K562 (cell line): ENCODE results near the gene KIF3A. TPM values are rescaled to one million over a fixed set of nuclear protein-coding genes. Genes with fewer than 3 reads are reported as not detected.

Experiments used
- ARHGAP35 ChIP-seq: fragments of 450-650 bp; IDR thresholded peaks from 2 replicates; pipeline ENCODE4 v1.6.1; 2018; ENCODE audit not compliant: partially characterized antibody
- CSDE1 ChIP-seq, 2 experiments: fragments of 450-650 bp; IDR thresholded peaks; 2 replicates each; pipeline ENCODE4 v1.6.1; 2016; ENCODE audit warnings: mild to moderate bottlenecking in 1 of 2
- SNRNP70 ChIP-seq: fragments of 200-400 bp; formaldehyde crosslinking; optimal IDR thresholded peaks from 2 replicates; pipeline ENCODE3; 2017; ENCODE audit warnings: low read depth, low read length
- YBX1 ChIP-seq: fragments of 450-650 bp; IDR thresholded peaks from 2 replicates; pipeline ENCODE4 v1.7.1; 2016; ENCODE audit warnings: mild to moderate bottlenecking
- ZFP1 ChIP-seq: fragments of 450-650 bp; formaldehyde crosslinking; IDR thresholded peaks from 2 replicates; pipeline ENCODE4 v1.4.0; 2020; ENCODE audit warnings: mild to moderate bottlenecking, mixed read lengths
- ZNF282 ChIP-seq: sonication (generic); formaldehyde crosslinking; IDR thresholded peaks from 2 replicates; pipeline ENCODE4 v1.8.1; 2023; ENCODE audit warnings: missing genetic modification reagents
- ZNF41 ChIP-seq: fragments of 250-450 bp; sonication (Bioruptor Pico); conservative IDR thresholded peaks from 2 replicates; pipeline ENCODE4 v1.4.0; 2020; ENCODE audit warnings: mild to moderate bottlenecking
- polyA plus RNA-seq, 8 experiments: library from polyadenylated mRNA; depleted of rRNA in 4 of 8; stranded (reverse) in 5 of 8; unstranded in 3 of 8; fragments of >200 nt; fragmentation: Nextera tagmentation in 2 of 8; fragmentation: Illumina TruSeq in 1 of 8; extraction: Ambion mirVana in 2 of 8; extraction: Trizol in 1 of 8; gene quantifications; 2 replicates each; pipeline versions ENCODE4 v1.2.1 to v1.2.3, GENCODE V29; 2011 to 2014; ENCODE audit warnings: inconsistent platforms in 1 of 8, missing spikeins in 1 of 8
- total RNA-seq, 7 experiments: library from RNA; depleted of rRNA in 6 of 7; stranded (reverse); fragments of >200 nt in 6 of 7; fragmentation: Illumina TruSeq in 2 of 7; extraction: Trizol in 2 of 7; gene quantifications; 2 replicates each; pipeline versions ENCODE4 v1.2.1 to v1.2.3, GENCODE V29; 2011 to 2021; ENCODE audit warnings: low replicate concordance in 1 of 7
- TF ChIP-seq, protein P1 (sequence below): fragments of 250-450 bp; sonication (Bioruptor Pico); IDR thresholded peaks from 2 replicates; pipeline ENCODE4 v1.8.0; 2021; ENCODE audit warnings: moderate library complexity, mild to moderate bottlenecking, inconsistent platforms
- TF ChIP-seq, protein P2 (sequence below), 2 experiments: fragments of 450-650 bp in 1 of 2; sonication (generic) in 1 of 2; formaldehyde crosslinking in 1 of 2; IDR thresholded peaks in 1 of 2; conservative IDR thresholded peaks in 1 of 2; 2 replicates each; pipeline versions ENCODE4 v1.6.1 to v1.8.1; 2016 to 2023; ENCODE audit warnings: mild to moderate bottlenecking in 2 of 2, moderate library complexity in 2 of 2, inconsistent platforms in 1 of 2, missing genetic modification reagents in 1 of 2

Gene KIF3A
- total and polyA plus RNA-seq, 9 of the 15 experiments (the other 6 are each of a cell fraction or from before 2014, with no cell fraction given): 1.5 to 7.8 (median 6.0) TPM

DNA sequence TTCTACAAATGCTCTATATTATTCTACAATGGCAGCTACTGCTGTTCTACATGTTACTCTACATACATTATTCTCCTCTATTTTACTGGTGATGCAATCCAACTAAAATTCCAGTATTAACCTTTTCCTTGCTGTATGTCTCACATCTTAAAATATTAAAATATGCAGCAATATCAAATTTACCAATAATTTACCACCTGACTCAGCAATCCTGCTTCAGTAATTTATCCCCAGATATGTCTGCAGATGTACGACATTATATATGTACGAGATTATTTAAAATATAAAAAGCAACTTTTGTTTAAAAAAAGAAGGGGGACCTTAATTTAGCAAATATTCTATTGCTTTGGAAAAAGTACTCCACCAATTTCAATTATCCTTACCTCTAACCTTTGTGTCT, 11.6 kb downstream of the KIF3A start (continued):
- TF ChIP-seq, protein P1, sequence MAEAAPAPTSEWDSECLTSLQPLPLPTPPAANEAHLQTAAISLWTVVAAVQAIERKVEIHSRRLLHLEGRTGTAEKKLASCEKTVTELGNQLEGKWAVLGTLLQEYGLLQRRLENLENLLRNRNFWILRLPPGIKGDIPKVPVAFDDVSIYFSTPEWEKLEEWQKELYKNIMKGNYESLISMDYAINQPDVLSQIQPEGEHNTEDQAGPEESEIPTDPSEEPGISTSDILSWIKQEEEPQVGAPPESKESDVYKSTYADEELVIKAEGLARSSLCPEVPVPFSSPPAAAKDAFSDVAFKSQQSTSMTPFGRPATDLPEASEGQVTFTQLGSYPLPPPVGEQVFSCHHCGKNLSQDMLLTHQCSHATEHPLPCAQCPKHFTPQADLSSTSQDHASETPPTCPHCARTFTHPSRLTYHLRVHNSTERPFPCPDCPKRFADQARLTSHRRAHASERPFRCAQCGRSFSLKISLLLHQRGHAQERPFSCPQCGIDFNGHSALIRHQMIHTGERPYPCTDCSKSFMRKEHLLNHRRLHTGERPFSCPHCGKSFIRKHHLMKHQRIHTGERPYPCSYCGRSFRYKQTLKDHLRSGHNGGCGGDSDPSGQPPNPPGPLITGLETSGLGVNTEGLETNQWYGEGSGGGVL (CRISPR knock-in tag): no peak
- TF ChIP-seq ZNF41 (CRISPR knock-in tag) (no peak), SNRNP70 (no peak), ARHGAP35 (no peak), YBX1 (no peak), CSDE1 (IDR thresholded peaks at IDR 0.05) (no peak), ZFP1 (CRISPR knock-in tag) (no peak), ZNF282 (CRISPR knock-in tag) (no peak)
- TF ChIP-seq, protein P2, sequence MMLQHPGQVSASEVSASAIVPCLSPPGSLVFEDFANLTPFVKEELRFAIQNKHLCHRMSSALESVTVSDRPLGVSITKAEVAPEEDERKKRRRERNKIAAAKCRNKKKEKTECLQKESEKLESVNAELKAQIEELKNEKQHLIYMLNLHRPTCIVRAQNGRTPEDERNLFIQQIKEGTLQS (IDR thresholded peaks at IDR 0.05): peak; percentile 65
- TF ChIP-seq, protein P2 (CRISPR knock-in tag; conservative IDR thresholded peaks at IDR 0.05): no peak
- TF ChIP-seq, all 486 proteins: peak for 7
